Keratinocyte (primary cell): Measurements from ENCODE around the gene ETHE1. TPM values are rescaled to one million over a fixed set of nuclear protein-coding genes. Genes with fewer than 3 reads are reported as not detected.

Experiments used
- DNase-seq: peaks from one replicate; pipeline ENCODE4 v3.0.0-alpha.2; 2011; ENCODE audit warnings: low read depth, missing footprints, low spot score
- FAIRE-seq: peaks from 2 replicates; lab custom pipeline; 2011; peaks lifted over from hg19 to GRCh38; lab: Jason Lieb, UNC
- H2AFZ ChIP-seq: 2 replicates; pipeline ENCODE4 v1.6.0; 2012; ENCODE audit warnings: low read length, control low read depth, inconsistent platforms; ENCODE audit not compliant: control insufficient read depth
- H3K27ac ChIP-seq: 2 replicates; pipeline ENCODE4 v1.5.1; 2011; ENCODE audit warnings: low read length; ENCODE audit not compliant: control insufficient read depth, insufficient read depth
- H3K27me3 ChIP-seq: 3 replicates; pipeline ENCODE4 v1.6.0; 2011; ENCODE audit warnings: low read length; ENCODE audit not compliant: control insufficient read depth, insufficient read depth; ENCODE audit errors: extremely low read depth
- H3K36me3 ChIP-seq, 2 experiments: 2 replicates in 1 of 2; 3 replicates in 1 of 2; pipeline ENCODE4 v1.5.1; 2011; ENCODE audit warnings: low read length in 2 of 2, mild to moderate bottlenecking in 1 of 2; ENCODE audit not compliant: control insufficient read depth in 2 of 2, insufficient read depth in 2 of 2; ENCODE audit errors: extremely low read depth in 1 of 2
- H3K4me1 ChIP-seq: 3 replicates; pipeline ENCODE4 v1.5.1; 2011; ENCODE audit warnings: low read length; ENCODE audit not compliant: control insufficient read depth, insufficient read depth; ENCODE audit errors: extremely low read depth
- H3K4me2 ChIP-seq: 3 replicates; pipeline ENCODE4 v1.6.0; 2011; ENCODE audit warnings: low read depth, low read length; ENCODE audit not compliant: control insufficient read depth, insufficient read depth; ENCODE audit errors: extremely low read depth
- H3K4me3 ChIP-seq, 3 experiments: fragments of 200-600 bp in 1 of 3; sonication (generic) in 1 of 3; 2 replicates in 2 of 3; 3 replicates in 1 of 3; pipeline ENCODE4 v1.5.1; 2011 to 2016; ENCODE audit warnings: low read length in 3 of 3, mild to moderate bottlenecking in 3 of 3, control low read depth in 2 of 3, inconsistent platforms in 1 of 3, low read depth in 1 of 3, mixed read lengths in 1 of 3, mixed run types in 1 of 3, moderate library complexity in 1 of 3; ENCODE audit not compliant: control insufficient read depth in 2 of 3, insufficient read depth in 2 of 3; ENCODE audit errors: extremely low read depth in 1 of 3
- H3K79me2 ChIP-seq: 2 replicates; pipeline ENCODE4 v1.6.0; 2012; ENCODE audit warnings: low read length; ENCODE audit not compliant: control insufficient read depth, insufficient read depth
- H3K9ac ChIP-seq: 3 replicates; pipeline ENCODE4 v1.6.0; 2011; ENCODE audit warnings: low read length; ENCODE audit not compliant: control insufficient read depth, insufficient read depth; ENCODE audit errors: extremely low read depth
- H3K9me1 ChIP-seq: 3 replicates; pipeline ENCODE4 v1.6.0; 2011; ENCODE audit warnings: low read length; ENCODE audit not compliant: control insufficient read depth, insufficient read depth; ENCODE audit errors: extremely low read depth
- H3K9me3 ChIP-seq: 2 replicates; pipeline ENCODE4 v1.5.1; 2012; ENCODE audit warnings: low read depth, low read length; ENCODE audit not compliant: control insufficient read depth
- H4K20me1 ChIP-seq: 3 replicates; pipeline ENCODE4 v1.6.0; 2011; ENCODE audit warnings: low read length; ENCODE audit not compliant: control insufficient read depth, insufficient read depth; ENCODE audit errors: extremely low read depth
- EZH2 ChIP-seq: IDR thresholded peaks from one replicate; pipeline ENCODE4 v1.6.1; 2012; ENCODE audit warnings: inconsistent platforms, mild to moderate bottlenecking, low read length, moderate library complexity
- dilution Hi-C: fragments of 300-500 bp; cut with MboI; formaldehyde crosslinking; loops from one replicate; pipeline ENCODE4 v1.7.0; 2020; ENCODE audit warnings: low sequenced_read_pairs; ENCODE audit not compliant: extremely low pct_ligation_motif_present
- polyA plus RNA-seq, 5 experiments: library from polyadenylated mRNA; depleted of rRNA in 3 of 5; stranded (reverse) in 3 of 5; stranded (forward) in 1 of 5; unstranded in 1 of 5; fragments of >200 nt; gene quantifications; 1 replicate in 1 of 5; 2 replicates in 3 of 5; 3 replicates in 1 of 5; pipeline versions ENCODE4 v1.2.1 to v1.2.3, GENCODE V29; 2011 to 2012; ENCODE audit warnings: missing spikeins in 2 of 5, low read depth in 1 of 5, low replicate concordance in 1 of 5
- TF ChIP-seq, protein P1 (sequence below), 3 experiments: IDR thresholded peaks in 1 of 3; conservative IDR thresholded peaks in 1 of 3; optimal IDR thresholded peaks in 1 of 3; 2 replicates in 2 of 3; 3 replicates in 1 of 3; pipeline versions ENCODE3 to v1.5.1; 2011; ENCODE audit warnings: low read length in 3 of 3, mild to moderate bottlenecking in 3 of 3, moderate library complexity in 2 of 3, control low read depth in 1 of 3, inconsistent platforms in 1 of 3; ENCODE audit not compliant: insufficient read depth in 2 of 3; ENCODE audit errors: extremely low read depth in 1 of 3

The ETHE1 gene
- polyA plus RNA-seq, 1 donor (not counting 4 experiments of a cell fraction or from before 2014, with no cell fraction given): 234 TPM

DNA sequence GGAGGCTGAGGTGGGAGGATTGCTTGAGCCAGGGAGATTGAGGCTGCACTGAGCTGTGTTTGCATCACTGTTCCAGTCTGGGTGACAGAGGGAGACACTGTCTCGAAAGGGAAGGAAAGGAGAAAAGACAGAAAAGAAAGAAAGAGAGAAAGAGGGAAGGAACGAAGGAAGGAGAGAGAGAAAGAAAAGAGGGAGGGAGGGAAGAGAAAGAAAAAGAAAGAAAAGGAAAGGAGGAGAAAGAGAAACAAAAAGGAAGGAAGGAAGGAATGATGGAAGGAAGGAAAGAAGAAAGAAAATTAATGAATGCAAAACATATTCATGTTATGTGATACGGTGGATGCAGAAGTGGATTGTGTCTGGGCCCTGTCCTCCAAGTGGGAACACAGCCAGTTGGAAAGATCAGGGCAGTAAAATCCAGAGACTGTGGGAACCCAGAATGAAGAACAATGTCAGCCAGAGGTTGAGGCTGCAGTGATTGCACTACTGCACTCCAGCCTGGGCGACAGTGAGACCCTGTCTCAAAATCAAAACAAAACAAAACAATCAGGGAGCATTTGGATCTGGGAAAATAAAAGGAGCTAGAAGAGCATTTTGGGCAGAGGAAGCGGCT, 28.7 kb downstream of the ETHE1 start:
- no peaks in the 10 kb centered on the region for H3K9me1 ChIP-seq
- no peaks in the 10 kb centered on the region for H4K20me1 ChIP-seq
- H3K36me3 ChIP-seq: peaks cover 20 to 26% of the 10 kb centered on the region in 2 experiments
- no peaks in the 10 kb centered on the region for H3K27me3 ChIP-seq
- DNase-seq (no peak), FAIRE-seq (no peak)
- no peak overlapping the region for H2AFZ ChIP-seq
- no peak overlapping the region for H3K27ac ChIP-seq
- H3K9ac ChIP-seq: no peak overlapping the region
- no peak overlapping the region for H3K4me2 ChIP-seq
- peaks cover 8% of the 10 kb centered on the region for H3K4me1 ChIP-seq
- H3K4me3 ChIP-seq: no peak overlapping the region
- TF ChIP-seq EZH2: no peak
- TF ChIP-seq, protein P1, sequence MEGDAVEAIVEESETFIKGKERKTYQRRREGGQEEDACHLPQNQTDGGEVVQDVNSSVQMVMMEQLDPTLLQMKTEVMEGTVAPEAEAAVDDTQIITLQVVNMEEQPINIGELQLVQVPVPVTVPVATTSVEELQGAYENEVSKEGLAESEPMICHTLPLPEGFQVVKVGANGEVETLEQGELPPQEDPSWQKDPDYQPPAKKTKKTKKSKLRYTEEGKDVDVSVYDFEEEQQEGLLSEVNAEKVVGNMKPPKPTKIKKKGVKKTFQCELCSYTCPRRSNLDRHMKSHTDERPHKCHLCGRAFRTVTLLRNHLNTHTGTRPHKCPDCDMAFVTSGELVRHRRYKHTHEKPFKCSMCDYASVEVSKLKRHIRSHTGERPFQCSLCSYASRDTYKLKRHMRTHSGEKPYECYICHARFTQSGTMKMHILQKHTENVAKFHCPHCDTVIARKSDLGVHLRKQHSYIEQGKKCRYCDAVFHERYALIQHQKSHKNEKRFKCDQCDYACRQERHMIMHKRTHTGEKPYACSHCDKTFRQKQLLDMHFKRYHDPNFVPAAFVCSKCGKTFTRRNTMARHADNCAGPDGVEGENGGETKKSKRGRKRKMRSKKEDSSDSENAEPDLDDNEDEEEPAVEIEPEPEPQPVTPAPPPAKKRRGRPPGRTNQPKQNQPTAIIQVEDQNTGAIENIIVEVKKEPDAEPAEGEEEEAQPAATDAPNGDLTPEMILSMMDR (optimal IDR thresholded peaks at IDR 0.05 in 1 of 3, IDR thresholded peaks at IDR 0.05 in 1 of 3, conservative IDR thresholded peaks at IDR 0.05 in 1 of 3; ENCODE audit: extremely low read depth in 1 of 3, insufficient read depth in 2 of 3, low read length in 3 of 3): no peak
- H3K9me3 ChIP-seq: no peaks in the 10 kb centered on the region
- peaks cover 10% of the 10 kb centered on the region for H3K79me2 ChIP-seq
- dilution Hi-C loops: no loop called here

DNA sequence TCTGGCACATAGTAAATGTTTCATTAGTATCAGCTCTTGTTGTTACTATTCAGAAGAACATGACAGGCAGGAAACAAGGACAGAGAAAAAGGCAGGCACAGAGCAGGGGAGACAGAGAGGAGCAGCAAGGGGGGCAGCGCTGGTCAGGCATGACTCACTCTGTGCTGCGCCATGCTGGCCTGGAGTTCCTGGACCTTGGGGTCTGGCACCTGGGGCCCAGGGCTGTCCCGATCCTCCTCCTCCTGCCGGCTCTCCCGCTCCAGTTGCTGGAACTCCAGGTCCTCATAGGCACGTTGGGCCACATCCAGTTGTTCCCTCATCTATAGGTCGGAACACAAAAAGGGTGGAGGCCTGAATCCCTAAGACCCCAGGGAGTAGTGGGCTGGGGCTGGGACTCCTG, 30.0 kb downstream of the ETHE1 start:
- Histone ChIP-seq H2AFZ (no peak overlapping the region), H3K9me1 (no peaks in the 10 kb centered on the region), H3K36me3 (peaks cover 20 to 28% of the 10 kb centered on the region in 2 experiments), H3K4me1 (no peaks in the 10 kb centered on the region), H3K27ac (no peak overlapping the region), H3K27me3 (no peaks in the 10 kb centered on the region), H3K4me2 (no peak overlapping the region), H3K9me3 (no peaks in the 10 kb centered on the region), H3K4me3 (no peak overlapping the region), H3K9ac (no peak overlapping the region), H3K79me2 (peaks cover under 1% of the 10 kb centered on the region), H4K20me1 (no peaks in the 10 kb centered on the region)
- no peak for FAIRE-seq
- no peak for TF ChIP-seq EZH2
- TF ChIP-seq, protein P1 (optimal IDR thresholded peaks at IDR 0.05 in 1 of 3, IDR thresholded peaks at IDR 0.05 in 1 of 3, conservative IDR thresholded peaks at IDR 0.05 in 1 of 3; ENCODE audit: extremely low read depth in 1 of 3, insufficient read depth in 2 of 3, low read length in 3 of 3): no peak
- no peak for DNase-seq
- dilution Hi-C loops: no loop called here
